HFF-Myc (cell line): ENCODE results near the gene TRIM33.
"Not testable (repeated sequence)": the region's sequence is repeated elsewhere in the genome, so short reads cannot be mapped to it uniquely, and the experiment has no call there.

ENCODE experiments used
- DNase-seq: peaks from one replicate; pipeline ENCODE4 v3.0.0-alpha.2; 2011; ENCODE audit warnings: low read depth; ENCODE audit errors: extremely low read depth
- H3K4me3 ChIP-seq: replicated peaks from 2 replicates; pipeline ENCODE4 v1.5.1; 2011; ENCODE audit warnings: low read depth, mild to moderate bottlenecking, control low read depth, low read length
- CTCF ChIP-seq: IDR thresholded peaks from 2 replicates; pipeline ENCODE4 v1.5.1; 2012; ENCODE audit warnings: mild to moderate bottlenecking, low read depth, low read length, control low read depth; ENCODE audit errors: missing control alignments

TRIM33 gene

GRCh38 chr1:114397601-114398000, 113.4 kb downstream of the TRIM33 start:
- TF ChIP-seq CTCF = no peak
- H3K4me3 ChIP-seq = no peak overlapping the region
- no peak for DNase-seq

- no peak for TF ChIP-seq CTCF
- no peak for DNase-seq
- H3K4me3 ChIP-seq = no peak overlapping the region
These were observed 115.1 kb downstream of the TRIM33 start for GRCh38 chr1:114395863-114396262.

GRCh38 chr1:114390960-114391359, 120.0 kb downstream of the TRIM33 start:
- H3K4me3 ChIP-seq = no peak overlapping the region
- no peak for DNase-seq
- no peak for TF ChIP-seq CTCF

GRCh38 chr1:114390361-114390760, 120.6 kb downstream of the TRIM33 start:
- no peak for DNase-seq
- no peak overlapping the region for H3K4me3 ChIP-seq
- no peak for TF ChIP-seq CTCF

- DNase-seq = no peak
- no peak for TF ChIP-seq CTCF
- H3K4me3 ChIP-seq = no peak overlapping the region
These were observed 122.5 kb downstream of the TRIM33 start for GRCh38 chr1:114388432-114389003.

GRCh38 chr1:114387585-114387984, 123.4 kb downstream of the TRIM33 start:
- not testable (repeated sequence) for DNase-seq, H3K4me3 ChIP-seq

GRCh38 chr1:114387010-114387360, 124.0 kb downstream of the TRIM33 start:
- no peak overlapping the region for H3K4me3 ChIP-seq
- DNase-seq = no peak
- no peak for TF ChIP-seq CTCF
